GM12801 (cell line): Measurements from ENCODE around the gene BRSK1.

Source experiments
- TF ChIP-seq, protein P1 (sequence below): IDR thresholded peaks from one replicate; pipeline ENCODE4 v1.5.1; 2011; ENCODE audit warnings: control low read depth; ENCODE audit not compliant: insufficient read length; ENCODE audit errors: extremely low read depth

BRSK1 gene

GRCh38 chr19:55345101-55345817 lies 61.5 kb downstream of the BRSK1 start:
- TF ChIP-seq, protein P1, sequence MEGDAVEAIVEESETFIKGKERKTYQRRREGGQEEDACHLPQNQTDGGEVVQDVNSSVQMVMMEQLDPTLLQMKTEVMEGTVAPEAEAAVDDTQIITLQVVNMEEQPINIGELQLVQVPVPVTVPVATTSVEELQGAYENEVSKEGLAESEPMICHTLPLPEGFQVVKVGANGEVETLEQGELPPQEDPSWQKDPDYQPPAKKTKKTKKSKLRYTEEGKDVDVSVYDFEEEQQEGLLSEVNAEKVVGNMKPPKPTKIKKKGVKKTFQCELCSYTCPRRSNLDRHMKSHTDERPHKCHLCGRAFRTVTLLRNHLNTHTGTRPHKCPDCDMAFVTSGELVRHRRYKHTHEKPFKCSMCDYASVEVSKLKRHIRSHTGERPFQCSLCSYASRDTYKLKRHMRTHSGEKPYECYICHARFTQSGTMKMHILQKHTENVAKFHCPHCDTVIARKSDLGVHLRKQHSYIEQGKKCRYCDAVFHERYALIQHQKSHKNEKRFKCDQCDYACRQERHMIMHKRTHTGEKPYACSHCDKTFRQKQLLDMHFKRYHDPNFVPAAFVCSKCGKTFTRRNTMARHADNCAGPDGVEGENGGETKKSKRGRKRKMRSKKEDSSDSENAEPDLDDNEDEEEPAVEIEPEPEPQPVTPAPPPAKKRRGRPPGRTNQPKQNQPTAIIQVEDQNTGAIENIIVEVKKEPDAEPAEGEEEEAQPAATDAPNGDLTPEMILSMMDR = no peak

GRCh38 chr19:55345818-55346724 lies 62.3 kb downstream of the BRSK1 start:
- TF ChIP-seq, protein P1 = no peak

GRCh38 chr19:55346725-55347441 lies 63.1 kb downstream of the BRSK1 start:
- TF ChIP-seq, protein P1 = no peak

GRCh38 chr19:55347442-55348009 lies 63.7 kb downstream of the BRSK1 start:
- TF ChIP-seq, protein P1 = no peak

- TF ChIP-seq, protein P1 = no peak
Measured at GRCh38 chr19:55348317-55349034, 64.7 kb downstream of the BRSK1 start.

DNA sequence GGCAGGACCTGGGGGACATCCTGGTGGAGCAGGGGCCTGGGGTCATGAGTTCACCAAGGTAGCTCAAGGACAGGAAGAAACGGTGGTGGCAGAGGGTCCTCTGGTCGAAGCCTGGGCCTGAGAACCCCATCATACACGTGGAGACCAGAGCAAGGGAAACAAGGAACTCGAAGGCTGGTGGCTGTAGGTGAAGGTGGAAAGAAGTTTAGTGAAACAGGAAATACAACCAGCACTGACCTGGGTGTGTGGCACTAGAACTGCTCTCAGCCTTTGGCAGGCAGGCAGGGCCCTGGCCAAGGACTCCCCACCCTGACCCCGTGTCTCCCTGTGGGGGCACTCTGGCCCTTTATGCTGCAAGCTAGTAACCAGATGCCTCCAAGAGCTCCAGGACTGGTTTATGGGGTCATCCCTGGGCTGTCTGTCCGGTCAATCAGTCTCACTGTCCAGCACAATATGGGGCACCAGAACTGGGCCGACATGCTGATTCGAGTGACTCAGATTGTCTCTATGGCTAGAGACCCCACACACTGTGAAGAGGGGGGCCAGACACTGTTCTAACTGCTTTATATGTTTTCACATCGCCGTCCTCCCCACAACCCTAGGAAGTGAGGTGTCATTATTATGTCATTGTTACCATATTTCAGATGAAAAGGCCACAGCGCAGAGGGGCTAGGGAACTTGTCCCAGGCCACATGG lies 67.0 kb downstream of the BRSK1 start:
- TF ChIP-seq, protein P1 = no peak
